GM18861 (cell line): Measurements from ENCODE around the gene SLC47A1.
"Not testable (repeated sequence)": the region's sequence is repeated elsewhere in the genome, so short reads cannot be mapped to it uniquely, and the experiment has no call there.

Source experiments
- ATAC-seq: cut with Tn5 transposase; IDR thresholded peaks from one replicate; pipeline ENCODE4 v1.9.1; 2021; ENCODE audit not compliant: unreplicated experiment

Gene SLC47A1

GRCh38 chr17:19533718-19534561 is at the start of gene SLC47A1:
TSS of gene SLC47A1 (plus strand) at chr17:19533854. CDS start at chr17:19533940, 86 bp downstream.
- ATAC-seq: no peak

GRCh38 chr17:19485800-19486340 is 47.8 kb upstream of the SLC47A1 start:
- no peak for ATAC-seq

- ATAC-seq: no peak
These were observed 47.2 kb upstream of the SLC47A1 start for GRCh38 chr17:19486351-19487023.

- no peak for ATAC-seq
These were observed 46.5 kb upstream of the SLC47A1 start for GRCh38 chr17:19487024-19487600.

GRCh38 chr17:19492141-19492540 is 41.5 kb upstream of the SLC47A1 start:
- ATAC-seq: no peak

- ATAC-seq: no peak
These were observed 38.5 kb upstream of the SLC47A1 start for GRCh38 chr17:19494961-19495806.

GRCh38 chr17:19495828-19496528 is 37.7 kb upstream of the SLC47A1 start:
- no peak for ATAC-seq

- ATAC-seq: no peak
These were observed 36.0 kb upstream of the SLC47A1 start for GRCh38 chr17:19497624-19498023.

- ATAC-seq: no peak
These were observed 32.4 kb upstream of the SLC47A1 start for GRCh38 chr17:19501219-19501618.

GRCh38 chr17:19502517-19502916 is 31.1 kb upstream of the SLC47A1 start:
- ATAC-seq: no peak

- not testable (repeated sequence) for ATAC-seq
These were observed 28.1 kb upstream of the SLC47A1 start for GRCh38 chr17:19505561-19505960.

- ATAC-seq: peak; percentile 77
These were observed 25.7 kb upstream of the SLC47A1 start for GRCh38 chr17:19507775-19508576.

- ATAC-seq: no peak
These were observed 25.1 kb upstream of the SLC47A1 start for GRCh38 chr17:19508577-19508867.

- ATAC-seq: not testable (repeated sequence)
These were observed 24.3 kb upstream of the SLC47A1 start for GRCh38 chr17:19509281-19509852.

GRCh38 chr17:19510903-19511302 is 22.8 kb upstream of the SLC47A1 start:
- ATAC-seq: no peak

GRCh38 chr17:19513897-19514488 is 19.7 kb upstream of the SLC47A1 start:
- no peak for ATAC-seq

GRCh38 chr17:19517699-19518098 is 16.0 kb upstream of the SLC47A1 start:
- ATAC-seq: no peak

GRCh38 chr17:19519388-19520291 is 14.0 kb upstream of the SLC47A1 start:
- ATAC-seq: not testable (repeated sequence)
